ENCODE measurements around the gene MARCHF3.
"Not testable (repeated sequence)": the region's sequence is repeated elsewhere in the genome, so short reads cannot be mapped to it uniquely, and the experiment has no call there.

Gene MARCHF3

GRCh38 chr5:126847826-126848251 lies 182.5 kb downstream of the MARCHF3 start:
- DNase-seq (ENCODE audit: low read depth): no peak

GRCh38 chr5:126847456-126847820 lies 182.9 kb downstream of the MARCHF3 start:
- no peak for DNase-seq (ENCODE audit: low read depth)

GRCh38 chr5:126846744-126847455 lies 183.5 kb downstream of the MARCHF3 start:
- no peak for DNase-seq (ENCODE audit: low read depth)

- DNase-seq (ENCODE audit: low read depth): no peak
Measured at GRCh38 chr5:126846344-126846743, 184.0 kb downstream of the MARCHF3 start.

GRCh38 chr5:126845470-126846070 lies 184.8 kb downstream of the MARCHF3 start:
- DNase-seq (ENCODE audit: low read depth): not testable (repeated sequence)

- not testable (repeated sequence) for DNase-seq (ENCODE audit: low read depth)
Measured at GRCh38 chr5:126843375-126843774, 187.0 kb downstream of the MARCHF3 start.

- not testable (repeated sequence) for DNase-seq (ENCODE audit: low read depth)
Measured at GRCh38 chr5:126839407-126839806, 191.0 kb downstream of the MARCHF3 start.

- DNase-seq (ENCODE audit: low read depth): no peak
Measured at GRCh38 chr5:126837906-126838539, 192.3 kb downstream of the MARCHF3 start.

- no peak for DNase-seq (ENCODE audit: low read depth)
Measured at GRCh38 chr5:126837242-126837641, 193.1 kb downstream of the MARCHF3 start.

- DNase-seq (ENCODE audit: low read depth): no peak
Measured at GRCh38 chr5:126836778-126837177, 193.6 kb downstream of the MARCHF3 start.

- DNase-seq (ENCODE audit: low read depth): no peak
Measured at GRCh38 chr5:126831156-126831555, 199.2 kb downstream of the MARCHF3 start.

GRCh38 chr5:126830061-126830460 lies 200.3 kb downstream of the MARCHF3 start:
- DNase-seq (ENCODE audit: low read depth): no peak

GRCh38 chr5:126829098-126829497 lies 201.3 kb downstream of the MARCHF3 start:
- DNase-seq (ENCODE audit: low read depth): no peak

- no peak for DNase-seq (ENCODE audit: low read depth)
Measured at GRCh38 chr5:126826619-126827215, 203.6 kb downstream of the MARCHF3 start.

GRCh38 chr5:126819253-126819652 lies 211.1 kb downstream of the MARCHF3 start:
- DNase-seq (ENCODE audit: low read depth): no peak

GRCh38 chr5:126818736-126819135 lies 211.6 kb downstream of the MARCHF3 start:
- no peak for DNase-seq (ENCODE audit: low read depth)

Data from HS-5 (cell line).